K562 (cell line): ENCODE results near the gene YES1. TPM values are rescaled to one million over a fixed set of nuclear protein-coding genes. Genes with fewer than 3 reads are reported as not detected.

Source experiments
- CHAMP1 ChIP-seq: fragments of 450-650 bp; IDR thresholded peaks from 2 replicates; pipeline ENCODE4 v1.6.1; 2016; ENCODE audit warnings: mild to moderate bottlenecking
- CLOCK ChIP-seq: fragments of 250-450 bp; sonication (Bioruptor Pico); IDR thresholded peaks from 2 replicates; pipeline ENCODE4 v1.4.0; 2020; ENCODE audit warnings: mild to moderate bottlenecking, moderate library complexity, borderline replicate concordance
- EP400 ChIP-seq: fragments of 450-650 bp; IDR thresholded peaks from 2 replicates; pipeline ENCODE4 v1.6.1; 2017; ENCODE audit warnings: antibody characterized with exemption, mild to moderate bottlenecking, moderate library complexity
- FIP1L1 ChIP-seq: fragments of 200-400 bp; formaldehyde crosslinking; IDR thresholded peaks from 2 replicates; pipeline ENCODE4 v1.6.1; 2018; ENCODE audit warnings: mild to moderate bottlenecking, low read depth, low read length; ENCODE audit not compliant: poor library complexity, severe bottlenecking
- GATAD2B ChIP-seq: fragments of 450-650 bp; IDR thresholded peaks from 2 replicates; pipeline ENCODE4 v1.6.1; 2017; ENCODE audit warnings: mild to moderate bottlenecking, borderline replicate concordance
- HEY1 ChIP-seq: fragments of 250-450 bp; sonication (Bioruptor Pico); IDR thresholded peaks from 2 replicates; pipeline ENCODE4 v1.5.0; 2020; ENCODE audit warnings: mild to moderate bottlenecking, moderate library complexity, borderline replicate concordance
- KDM2B ChIP-seq: fragments of 250-450 bp; sonication (Bioruptor Pico); IDR thresholded peaks from 2 replicates; pipeline ENCODE4 v1.8.0; 2021; ENCODE audit warnings: mild to moderate bottlenecking, moderate library complexity
- NFE2L1 ChIP-seq: fragments of 450-650 bp; IDR thresholded peaks from 2 replicates; pipeline ENCODE4 v1.6.1; 2016; ENCODE audit warnings: missing genetic modification characterization, low read depth, mild to moderate bottlenecking, missing compliant biosample characterization, moderate library complexity, borderline replicate concordance
- NKRF ChIP-seq: fragments of 450-650 bp; IDR thresholded peaks from 2 replicates; pipeline ENCODE4 v1.6.1; 2016; ENCODE audit warnings: borderline replicate concordance
- PURB ChIP-seq: sonication (generic); formaldehyde crosslinking; IDR thresholded peaks from 2 replicates; pipeline ENCODE4 v1.9.0; 2021; ENCODE audit warnings: low read depth, mild to moderate bottlenecking, missing genetic modification reagents
- RBM22 ChIP-seq: fragments of 200-400 bp; formaldehyde crosslinking; IDR thresholded peaks from 2 replicates; pipeline ENCODE4 v1.6.1; 2018; ENCODE audit warnings: low read length, low read depth; ENCODE audit not compliant: poor library complexity, severe bottlenecking
- SRSF9 ChIP-seq: fragments of 200-400 bp; formaldehyde crosslinking; IDR thresholded peaks from 2 replicates; pipeline ENCODE4 v1.6.1; 2017; ENCODE audit warnings: low read depth, low read length, borderline replicate concordance
- TEAD4 ChIP-seq, 2 experiments: sonication (generic) in 1 of 2; formaldehyde crosslinking in 1 of 2; IDR thresholded peaks; 2 replicates each; pipeline versions ENCODE4 v1.6.1 to v1.8.0; 2012 to 2022; ENCODE audit warnings: borderline replicate concordance in 1 of 2, inconsistent platforms in 1 of 2, low read length in 1 of 2, mild to moderate bottlenecking in 1 of 2, missing genetic modification reagents in 1 of 2
- ZBTB26 ChIP-seq: fragments of 450-650 bp; formaldehyde crosslinking; IDR thresholded peaks from 2 replicates; pipeline ENCODE4 v1.4.0; 2022; ENCODE audit warnings: missing genetic modification characterization
- ZBTB8A ChIP-seq: fragments of 450-650 bp; IDR thresholded peaks from 2 replicates; pipeline ENCODE4 v1.6.1; 2018; ENCODE audit warnings: mild to moderate bottlenecking, moderate library complexity; ENCODE audit not compliant: partially characterized antibody
- ZNF239 ChIP-seq: fragments of 250-450 bp; sonication (Bioruptor Pico); IDR thresholded peaks from 2 replicates; pipeline ENCODE4 v1.4.0; 2020; ENCODE audit warnings: mild to moderate bottlenecking
- ZNF699 ChIP-seq: fragments of 250-450 bp; sonication (Bioruptor Pico); IDR thresholded peaks from 2 replicates; pipeline ENCODE4 v1.8.0; 2021; ENCODE audit warnings: mild to moderate bottlenecking, moderate library complexity; ENCODE audit not compliant: insufficient replicate concordance
- ZNF77 ChIP-seq: fragments of 250-450 bp; sonication (Bioruptor Pico); IDR thresholded peaks from 2 replicates; pipeline ENCODE4 v1.5.0; 2020
- polyA plus RNA-seq, 8 experiments: library from polyadenylated mRNA; depleted of rRNA in 4 of 8; stranded (reverse) in 5 of 8; unstranded in 3 of 8; fragments of >200 nt; fragmentation: Nextera tagmentation in 2 of 8; fragmentation: Illumina TruSeq in 1 of 8; extraction: Ambion mirVana in 2 of 8; extraction: Trizol in 1 of 8; gene quantifications; 2 replicates each; pipeline versions ENCODE4 v1.2.1 to v1.2.3, GENCODE V29; 2011 to 2014; ENCODE audit warnings: inconsistent platforms in 1 of 8, missing spikeins in 1 of 8
- total RNA-seq, 7 experiments: library from RNA; depleted of rRNA in 6 of 7; stranded (reverse); fragments of >200 nt in 6 of 7; fragmentation: Illumina TruSeq in 2 of 7; extraction: Trizol in 2 of 7; gene quantifications; 2 replicates each; pipeline versions ENCODE4 v1.2.1 to v1.2.3, GENCODE V29; 2011 to 2021; ENCODE audit warnings: low replicate concordance in 1 of 7

The YES1 gene
- total and polyA plus RNA-seq, 9 of the 15 experiments (the other 6 are each of a cell fraction or from before 2014, with no cell fraction given) = 37.2 to 115 (median 77.7) TPM

- TF ChIP-seq NKRF (peak; percentile 56), CLOCK (CRISPR knock-in tag) (no peak), EP400 (no peak), PURB (CRISPR knock-in tag) (no peak), NFE2L1 (tag) (no peak), HEY1 (CRISPR knock-in tag) (no peak), TEAD4 (IDR thresholded peaks at IDR 0.05; ENCODE audit: low read length) (0 out of 2 replicates have a peak, but pooled peaks have one; percentile 38), TEAD4 (CRISPR knock-in tag; IDR thresholded peaks at IDR 0.05; ENCODE audit: borderline replicate concordance) (no peak), CHAMP1 (no peak), GATAD2B (no peak), KDM2B (CRISPR knock-in tag) (no peak), ZNF77 (CRISPR knock-in tag) (no peak), ZNF699 (CRISPR knock-in tag) (no peak), FIP1L1 (peak; percentile 83), RBM22 (no peak), ZBTB26 (CRISPR knock-in tag) (peak; percentile 86), ZBTB8A (no peak), SRSF9 (no peak), ZNF239 (no peak; the same call in 1 of the 2 replicates)
Measured at GRCh38 chr18:812376-813171, 532 bp upstream of the YES1 start (continued).
